ENCODE measurements around the gene CACHD1. TPM values are rescaled to one million over a fixed set of nuclear protein-coding genes. Genes with fewer than 3 reads are reported as not detected.

Gene CACHD1
- total RNA-seq, 1 donor from 2014 or later: 32.0 TPM

DNA sequence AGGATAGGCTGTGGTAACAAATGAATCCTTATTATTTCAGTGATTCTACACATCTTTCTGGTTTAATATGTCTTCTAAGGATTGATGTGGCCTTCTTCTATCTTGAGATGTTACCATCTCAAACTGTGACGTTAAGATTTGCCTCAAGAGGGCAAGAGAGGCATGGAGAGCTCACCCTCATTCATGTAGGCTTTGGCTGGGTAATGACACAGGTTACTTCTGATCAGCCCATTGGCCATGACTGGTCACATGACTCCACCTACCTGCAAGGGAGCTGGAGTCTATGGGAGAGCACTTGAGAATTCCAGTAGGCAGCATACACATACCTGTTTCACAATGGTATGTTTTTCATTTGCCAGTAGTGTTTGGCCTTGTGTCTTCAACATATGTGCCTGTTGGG, 30.0 kb downstream of the CACHD1 start:
- H3K9me3 ChIP-seq: no peaks in the 10 kb centered on the region
- H3K4me1 ChIP-seq: peaks cover 17% of the 10 kb centered on the region
- no peaks in the 10 kb centered on the region for H3K36me3 ChIP-seq
- TF ChIP-seq CTCF (IDR thresholded peaks at IDR 0.05): no peak
- intact Hi-C loops (cut with DNase I): no loop called here
- DNase-seq (no peak), ATAC-seq (peak in 1 of 2 donors; percentile 35)
- H3K4me3 ChIP-seq: no peak overlapping the region
- no peak overlapping the region for H3K27ac ChIP-seq
- no peaks in the 10 kb centered on the region for H3K27me3 ChIP-seq (ENCODE audit: low read depth)

DNA sequence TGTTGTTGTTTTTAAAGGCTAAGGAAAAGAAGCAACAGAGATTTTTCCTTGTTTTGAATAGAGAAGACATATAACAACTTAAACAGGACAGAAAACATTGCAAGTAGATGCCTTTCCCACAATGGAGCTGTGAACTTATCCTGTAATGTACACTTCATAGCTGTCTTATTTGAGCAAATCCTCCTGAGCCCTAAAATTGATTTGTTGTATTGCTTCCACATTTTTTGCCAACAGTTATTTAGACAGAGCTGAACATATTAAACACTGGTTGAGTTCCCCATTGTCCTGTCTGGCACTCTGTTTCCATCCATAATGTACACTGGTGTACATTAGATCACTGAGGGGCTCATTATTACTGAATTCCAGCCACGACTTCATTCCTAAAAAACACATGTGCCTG, 32.2 kb downstream of the CACHD1 start:
- no peak overlapping the region for H3K4me3 ChIP-seq
- intact Hi-C loops (cut with DNase I): no loop called here
- H3K27me3 ChIP-seq (ENCODE audit: low read depth): no peaks in the 10 kb centered on the region
- ATAC-seq: no peak
- H3K9me3 ChIP-seq: no peaks in the 10 kb centered on the region
- H3K27ac ChIP-seq: no peak overlapping the region
- H3K36me3 ChIP-seq: no peaks in the 10 kb centered on the region
- H3K4me1 ChIP-seq: peaks cover 22% of the 10 kb centered on the region
- no peak for DNase-seq
- no peak for TF ChIP-seq CTCF (IDR thresholded peaks at IDR 0.05)

GRCh38 chr1:64502931-64503330, 33.0 kb downstream of the CACHD1 start:
- H3K4me3 ChIP-seq: no peak overlapping the region
- no peak for TF ChIP-seq CTCF (IDR thresholded peaks at IDR 0.05)
- no peak for DNase-seq
- H3K27ac ChIP-seq: no peak overlapping the region
- H3K4me1 ChIP-seq: peaks cover 22% of the 10 kb centered on the region
- ATAC-seq: no peak
- intact Hi-C loops (cut with DNase I): no loop called here
- no peaks in the 10 kb centered on the region for H3K36me3 ChIP-seq
- no peaks in the 10 kb centered on the region for H3K9me3 ChIP-seq
- no peaks in the 10 kb centered on the region for H3K27me3 ChIP-seq (ENCODE audit: low read depth)

DNA sequence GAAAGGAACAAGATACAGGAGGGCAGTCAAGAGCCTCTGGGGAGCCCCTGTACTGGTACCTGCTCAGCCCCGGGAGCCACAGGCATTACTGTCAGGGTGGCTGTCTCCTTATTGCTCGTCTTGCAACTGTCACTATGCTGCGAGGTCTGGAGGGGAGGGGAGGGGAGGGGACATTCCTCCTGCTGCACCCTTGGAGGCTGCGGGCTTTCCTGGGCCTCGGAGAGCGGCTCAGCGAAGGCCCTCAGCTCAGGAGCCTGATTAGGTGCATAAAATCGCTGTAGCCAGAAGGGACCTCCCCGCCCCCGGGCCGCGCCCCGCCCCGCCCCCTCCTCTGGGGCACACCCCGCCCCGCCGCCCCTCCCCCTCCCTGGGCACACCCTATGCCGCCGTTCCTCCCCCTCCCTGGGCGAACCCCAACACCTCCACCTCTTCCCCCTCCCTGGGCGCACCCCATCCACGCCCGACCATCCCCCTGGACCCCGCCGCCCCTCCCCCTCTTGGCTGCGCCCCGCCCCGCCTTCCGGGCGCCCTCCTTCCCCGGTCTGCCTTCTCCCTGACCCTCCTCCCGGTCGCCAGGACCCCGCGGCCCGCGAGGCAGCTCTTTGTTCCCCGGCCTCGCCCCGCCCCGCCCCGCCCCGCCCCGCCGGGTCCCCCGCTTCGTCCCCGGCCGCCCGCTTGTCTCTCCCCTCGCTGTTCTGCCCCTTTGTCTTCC, 35.5 kb downstream of the CACHD1 start:
- no peaks in the 10 kb centered on the region for H3K27me3 ChIP-seq (ENCODE audit: low read depth)
- H3K4me1 ChIP-seq: peaks cover 22% of the 10 kb centered on the region
- peak overlapping the region; percentile 52 for H3K4me3 ChIP-seq
- TF ChIP-seq CTCF (IDR thresholded peaks at IDR 0.05): no peak
- no peaks in the 10 kb centered on the region for H3K36me3 ChIP-seq
- DNase-seq (peak; percentile 60), ATAC-seq (peak; percentile 75)
- no peaks in the 10 kb centered on the region for H3K9me3 ChIP-seq
- H3K27ac ChIP-seq: peak overlapping the region; percentile 5
- intact Hi-C loops (cut with DNase I): no loop called here

GRCh38 chr1:64505944-64506655, 36.2 kb downstream of the CACHD1 start:
- no peaks in the 10 kb centered on the region for H3K9me3 ChIP-seq
- DNase-seq (peak; percentile 60), ATAC-seq (peak; percentile 70 to 77)
- H3K27ac ChIP-seq: no peak overlapping the region
- no peaks in the 10 kb centered on the region for H3K36me3 ChIP-seq
- H3K4me1 ChIP-seq: peaks cover 27% of the 10 kb centered on the region
- intact Hi-C loops (cut with DNase I): no loop called here
- H3K4me3 ChIP-seq: peak overlapping the region; percentile 52
- no peak for TF ChIP-seq CTCF (IDR thresholded peaks at IDR 0.05)
- H3K27me3 ChIP-seq (ENCODE audit: low read depth): no peaks in the 10 kb centered on the region
